Hepatocyte (in vitro differentiated cells): ENCODE data around the gene MPHOSPH10.

Experiments
- EZH2 ChIP-seq: fragments of 200-600 bp; sonication (generic); IDR thresholded peaks from 2 replicates; pipeline ENCODE4 v1.6.1; 2016; ENCODE audit warnings: antibody characterized with exemption, mild to moderate bottlenecking, borderline replicate concordance
- EZH2phosphoT487 ChIP-seq: fragments of 200-600 bp; sonication (generic); IDR thresholded peaks from one replicate; pipeline ENCODE4 v1.6.1; 2018; ENCODE audit warnings: antibody characterized with exemption, mild to moderate bottlenecking, low read depth, moderate library complexity; ENCODE audit not compliant: unreplicated experiment, severe bottlenecking
- TF ChIP-seq, protein P1 (sequence below): fragments of 200-600 bp; sonication (generic); IDR thresholded peaks from 2 replicates; pipeline ENCODE4 v1.5.1; 2016; ENCODE audit warnings: antibody characterized with exemption, mild to moderate bottlenecking; ENCODE audit not compliant: poor library complexity

- TF ChIP-seq, protein P1, sequence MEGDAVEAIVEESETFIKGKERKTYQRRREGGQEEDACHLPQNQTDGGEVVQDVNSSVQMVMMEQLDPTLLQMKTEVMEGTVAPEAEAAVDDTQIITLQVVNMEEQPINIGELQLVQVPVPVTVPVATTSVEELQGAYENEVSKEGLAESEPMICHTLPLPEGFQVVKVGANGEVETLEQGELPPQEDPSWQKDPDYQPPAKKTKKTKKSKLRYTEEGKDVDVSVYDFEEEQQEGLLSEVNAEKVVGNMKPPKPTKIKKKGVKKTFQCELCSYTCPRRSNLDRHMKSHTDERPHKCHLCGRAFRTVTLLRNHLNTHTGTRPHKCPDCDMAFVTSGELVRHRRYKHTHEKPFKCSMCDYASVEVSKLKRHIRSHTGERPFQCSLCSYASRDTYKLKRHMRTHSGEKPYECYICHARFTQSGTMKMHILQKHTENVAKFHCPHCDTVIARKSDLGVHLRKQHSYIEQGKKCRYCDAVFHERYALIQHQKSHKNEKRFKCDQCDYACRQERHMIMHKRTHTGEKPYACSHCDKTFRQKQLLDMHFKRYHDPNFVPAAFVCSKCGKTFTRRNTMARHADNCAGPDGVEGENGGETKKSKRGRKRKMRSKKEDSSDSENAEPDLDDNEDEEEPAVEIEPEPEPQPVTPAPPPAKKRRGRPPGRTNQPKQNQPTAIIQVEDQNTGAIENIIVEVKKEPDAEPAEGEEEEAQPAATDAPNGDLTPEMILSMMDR = no peak
- TF ChIP-seq EZH2 (no peak), EZH2phosphoT487 (no peak)
These were observed 21.2 kb downstream of the MPHOSPH10 start for GRCh38 chr2:71151620-71152019.
